RCC 7860 (cell line): Measurements from ENCODE around the gene DPYSL5.
"Not testable (repeated sequence)": the region's sequence is repeated elsewhere in the genome, so short reads cannot be mapped to it uniquely, and the experiment has no call there.

ENCODE experiments used
- DNase-seq: peaks from one replicate; pipeline ENCODE4 v3.0.0-alpha.2; 2015; ENCODE audit warnings: low spot score
- FAIRE-seq: peaks from 2 replicates; lab custom pipeline; 2012; peaks lifted over from hg19 to GRCh38; lab: Jason Lieb, UNC

Gene DPYSL5

DNA sequence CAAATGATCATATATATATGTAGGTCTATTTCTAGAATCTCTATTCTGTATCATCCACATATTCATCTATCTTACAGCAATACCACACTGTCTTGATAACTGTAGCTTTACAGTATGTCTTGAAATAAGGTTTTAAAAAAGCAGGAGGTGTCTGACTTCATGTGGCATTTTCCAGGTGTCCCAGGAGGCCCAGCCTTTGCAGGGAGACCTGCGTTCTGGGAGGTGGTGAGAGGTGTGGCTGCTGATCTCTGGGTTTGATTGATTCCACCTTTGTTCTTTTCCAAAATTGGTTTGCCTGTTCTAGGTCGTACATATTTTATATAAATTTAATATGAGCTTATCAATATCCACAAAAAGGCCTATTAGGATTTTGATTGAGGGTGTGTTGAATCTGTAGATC is 26.6 kb downstream of the DPYSL5 start:
- no peak for FAIRE-seq
- no peak for DNase-seq

DNA sequence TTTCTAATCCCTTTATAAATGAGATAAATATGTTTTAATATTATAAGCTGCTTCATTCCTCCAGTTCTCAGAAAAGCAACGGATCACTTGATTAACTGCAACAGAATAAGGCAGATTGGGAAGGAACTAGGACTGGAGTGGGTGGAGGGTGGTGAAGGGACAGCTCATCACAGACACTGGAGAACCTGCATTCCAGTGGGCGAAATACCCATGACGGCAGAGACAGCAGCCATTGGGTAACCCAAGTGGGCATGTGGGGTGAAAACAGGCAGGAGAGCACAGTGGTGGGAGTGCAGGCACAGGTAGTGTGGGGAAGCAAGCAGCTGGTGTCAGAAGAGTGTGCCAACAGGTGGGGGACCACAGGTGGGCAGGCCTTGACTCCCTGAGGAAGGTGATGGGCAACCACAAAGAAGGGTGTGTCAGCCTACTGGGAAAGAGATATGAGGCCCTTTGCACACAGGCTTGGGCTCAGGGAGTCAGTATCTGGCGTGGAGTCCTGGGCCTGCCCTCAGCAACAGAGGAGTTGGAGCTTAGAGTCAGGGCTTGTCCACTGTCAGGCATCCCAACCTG is 27.2 kb downstream of the DPYSL5 start:
- FAIRE-seq (no peak), DNase-seq (no peak)

DNA sequence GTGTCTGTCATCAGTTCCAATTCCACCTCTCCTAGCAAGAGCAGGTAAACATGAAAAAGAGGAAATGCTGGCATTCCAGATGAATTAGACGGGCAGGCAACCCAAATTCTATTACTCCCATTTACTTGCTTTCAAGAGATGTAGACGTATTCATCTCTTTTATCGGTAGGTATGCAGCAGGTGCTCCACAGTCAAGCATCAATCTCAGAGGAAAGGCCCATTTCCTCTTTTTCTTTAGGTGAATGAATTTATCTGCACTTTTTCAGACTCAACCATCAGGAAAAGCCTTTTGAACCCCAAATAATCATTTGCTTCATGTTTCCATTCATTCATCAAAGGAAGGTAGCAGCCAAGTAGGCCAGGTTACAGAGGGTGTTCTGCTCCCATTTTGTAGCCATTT is 27.9 kb downstream of the DPYSL5 start:
- no peak for DNase-seq
- no peak for FAIRE-seq

DNA sequence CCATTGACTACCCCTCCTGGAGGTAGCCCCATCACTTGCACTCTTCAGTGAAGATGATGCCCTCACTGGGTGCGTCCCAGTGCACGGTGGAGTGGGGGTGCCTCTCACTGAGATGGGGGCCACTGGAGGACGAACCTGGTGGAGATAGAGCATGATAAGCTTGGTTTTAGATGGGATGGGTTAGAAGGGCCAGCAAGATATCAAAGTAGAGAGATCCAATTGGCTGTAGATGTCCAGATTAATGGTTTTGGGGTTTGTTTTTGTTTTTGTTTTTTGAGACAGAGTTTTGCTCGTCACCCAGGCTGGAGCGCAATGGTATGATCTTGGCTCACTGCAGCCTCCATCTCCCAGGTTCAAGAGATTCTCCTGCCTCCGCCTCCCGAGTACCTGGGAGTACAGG is 28.3 kb downstream of the DPYSL5 start:
- no peak for DNase-seq
- no peak for FAIRE-seq

DNA sequence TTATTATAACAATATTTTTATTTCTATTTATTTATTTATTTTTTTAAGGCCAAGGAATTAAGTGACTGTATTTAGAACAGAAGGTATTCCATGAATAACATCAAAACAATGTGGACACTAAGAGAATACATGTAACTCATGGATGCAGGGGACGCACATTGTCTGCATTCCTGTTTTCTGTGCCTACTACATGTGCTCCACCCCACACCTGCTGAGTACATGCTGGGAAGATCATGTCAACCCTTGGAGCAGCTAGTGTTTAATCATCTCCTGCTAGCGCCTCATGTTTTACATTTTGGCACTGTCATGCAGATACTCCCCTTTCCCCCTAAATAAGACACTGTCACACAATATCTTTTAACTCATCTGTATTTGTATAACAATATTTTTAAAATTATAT is 29.3 kb downstream of the DPYSL5 start:
- no peak for FAIRE-seq
- no peak for DNase-seq

GRCh38 chr2:26880161-26880560 is 32.2 kb downstream of the DPYSL5 start:
- DNase-seq, result no peak
- FAIRE-seq, result no peak

- no peak for FAIRE-seq
Observed at GRCh38 chr2:26880910-26881435, 33.0 kb downstream of the DPYSL5 start.

DNA sequence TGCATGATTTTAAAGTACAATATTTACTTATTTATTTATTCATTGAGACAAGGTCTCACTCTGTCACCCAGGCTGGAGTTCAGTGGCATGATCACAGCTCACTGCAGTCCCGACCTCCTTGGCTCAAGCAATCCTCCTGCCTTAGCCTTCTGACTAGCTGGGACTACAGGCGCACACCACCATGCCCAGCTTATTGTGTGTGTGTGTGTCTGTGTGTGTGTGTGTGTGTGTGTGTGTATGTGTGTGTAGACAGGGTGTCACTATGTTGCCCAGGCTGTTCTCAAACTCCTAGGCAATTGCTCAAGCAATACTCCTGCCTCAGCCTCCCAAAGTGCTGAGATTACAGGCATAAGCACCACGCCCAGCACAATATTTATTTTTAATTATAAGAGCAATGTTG is 34.3 kb downstream of the DPYSL5 start:
- not testable (repeated sequence) for FAIRE-seq

More at GRCh38 chr2:26880910-26881435, 33.0 kb downstream of the DPYSL5 start:
- no peak for DNase-seq

DNA sequence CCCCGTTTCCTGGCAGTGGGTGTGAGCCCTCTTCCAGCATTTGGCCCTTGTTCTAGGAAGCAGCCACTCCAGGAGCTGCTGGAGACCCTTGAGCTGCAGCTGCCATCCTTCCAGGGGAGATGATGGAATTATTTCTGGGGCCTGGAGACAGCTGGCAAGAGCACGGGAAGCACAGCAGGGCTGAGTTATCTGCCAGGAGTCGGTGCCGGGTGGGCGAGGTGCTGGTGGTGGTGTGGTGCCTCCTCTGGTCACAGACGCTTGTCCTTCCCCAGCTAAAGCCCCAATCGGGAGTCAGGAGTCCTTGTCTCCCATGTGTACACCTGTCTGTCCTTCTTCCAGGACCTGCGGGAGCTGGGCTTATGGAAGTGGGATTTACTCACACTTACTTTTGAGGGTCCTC is 36.0 kb downstream of the DPYSL5 start:
- FAIRE-seq, result no peak
- DNase-seq, result no peak

More for the DNA sequence above, 34.3 kb downstream of the DPYSL5 start:
- not testable (repeated sequence) for DNase-seq

- FAIRE-seq (no peak), DNase-seq (no peak)
Observed at GRCh38 chr2:26884486-26884885, 36.6 kb downstream of the DPYSL5 start.

- DNase-seq, result no peak
- FAIRE-seq, result no peak
Observed at GRCh38 chr2:26885651-26886329, 37.9 kb downstream of the DPYSL5 start.

DNA sequence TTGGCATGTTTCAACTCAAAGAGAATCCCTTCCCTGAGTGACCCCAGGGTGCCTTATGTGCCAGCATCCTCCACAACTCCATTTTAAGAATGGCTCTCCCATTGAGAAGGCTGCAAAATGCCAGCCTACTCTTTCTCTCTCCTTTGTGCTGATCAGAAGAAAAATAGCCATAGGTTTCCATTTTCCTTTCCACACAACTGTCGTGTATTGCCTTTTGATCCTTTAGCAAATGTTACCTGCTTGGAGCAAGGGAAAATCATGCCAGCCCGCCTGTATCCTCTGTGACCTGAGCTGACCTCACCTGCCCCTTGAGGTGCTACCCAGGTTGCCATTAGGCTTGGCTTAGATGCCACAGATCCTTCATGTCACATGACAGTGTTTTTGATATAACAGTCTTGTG is 38.8 kb downstream of the DPYSL5 start:
- no peak for DNase-seq
- FAIRE-seq, result no peak

GRCh38 chr2:26887151-26887550 is 39.2 kb downstream of the DPYSL5 start:
- FAIRE-seq, result no peak
- DNase-seq, result no peak

GRCh38 chr2:26889796-26890195 is 41.9 kb downstream of the DPYSL5 start:
- no peak for FAIRE-seq
- DNase-seq, result no peak

- no peak for DNase-seq
- no peak for FAIRE-seq
Observed at GRCh38 chr2:26890341-26891000, 42.5 kb downstream of the DPYSL5 start.

DNA sequence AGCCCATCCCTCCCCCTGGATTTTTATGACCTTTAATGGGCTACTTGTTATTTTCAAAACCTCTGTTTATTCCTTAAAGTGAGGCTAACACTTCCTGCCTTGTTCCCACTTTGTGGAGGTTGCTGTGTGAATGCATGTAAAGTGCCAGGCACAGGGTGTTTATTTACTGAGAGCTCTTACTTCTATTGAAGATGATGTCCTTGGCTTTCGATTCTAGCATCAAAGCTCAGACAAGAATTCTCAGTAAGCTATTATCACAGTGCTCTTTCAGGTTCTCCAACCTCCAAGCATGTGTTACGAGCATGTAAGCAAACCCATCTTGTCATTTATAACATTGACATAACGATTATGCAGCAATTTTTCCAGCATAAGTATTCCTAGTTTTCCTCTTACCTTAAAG is 44.2 kb downstream of the DPYSL5 start:
- DNase-seq (no peak), FAIRE-seq (no peak)

DNA sequence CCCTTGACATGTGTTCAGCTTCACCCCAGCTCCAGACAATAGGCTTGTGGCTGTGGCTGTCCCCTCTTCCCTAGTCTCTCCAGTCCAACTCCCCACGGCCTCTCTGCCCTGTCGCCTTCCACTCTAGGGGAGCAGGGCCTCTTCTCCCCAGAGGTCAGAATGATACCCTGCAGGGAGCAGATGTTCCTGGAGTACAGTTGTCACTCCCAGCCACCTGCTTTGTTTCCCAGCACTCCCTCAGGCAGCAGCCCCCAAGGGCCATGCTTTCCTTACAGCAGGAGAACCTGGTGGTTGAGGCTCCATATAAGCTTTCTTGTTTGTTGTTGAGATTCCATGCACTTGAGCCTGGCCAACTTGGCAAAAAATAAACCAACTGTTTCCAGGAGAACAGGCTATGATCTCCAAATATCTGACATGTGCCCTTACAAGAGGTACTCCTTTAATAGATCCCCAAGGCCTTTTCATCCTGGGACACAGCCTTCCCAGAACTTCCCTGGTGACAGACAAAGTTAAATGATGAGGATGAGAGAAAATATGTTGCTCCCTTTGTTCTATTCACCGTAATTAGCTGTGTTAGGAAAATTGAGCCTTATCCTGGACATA is 45.1 kb downstream of the DPYSL5 start:
- FAIRE-seq (no peak), DNase-seq (no peak)

GRCh38 chr2:26894136-26894535 is 46.2 kb downstream of the DPYSL5 start:
- FAIRE-seq (no peak), DNase-seq (no peak)

DNA sequence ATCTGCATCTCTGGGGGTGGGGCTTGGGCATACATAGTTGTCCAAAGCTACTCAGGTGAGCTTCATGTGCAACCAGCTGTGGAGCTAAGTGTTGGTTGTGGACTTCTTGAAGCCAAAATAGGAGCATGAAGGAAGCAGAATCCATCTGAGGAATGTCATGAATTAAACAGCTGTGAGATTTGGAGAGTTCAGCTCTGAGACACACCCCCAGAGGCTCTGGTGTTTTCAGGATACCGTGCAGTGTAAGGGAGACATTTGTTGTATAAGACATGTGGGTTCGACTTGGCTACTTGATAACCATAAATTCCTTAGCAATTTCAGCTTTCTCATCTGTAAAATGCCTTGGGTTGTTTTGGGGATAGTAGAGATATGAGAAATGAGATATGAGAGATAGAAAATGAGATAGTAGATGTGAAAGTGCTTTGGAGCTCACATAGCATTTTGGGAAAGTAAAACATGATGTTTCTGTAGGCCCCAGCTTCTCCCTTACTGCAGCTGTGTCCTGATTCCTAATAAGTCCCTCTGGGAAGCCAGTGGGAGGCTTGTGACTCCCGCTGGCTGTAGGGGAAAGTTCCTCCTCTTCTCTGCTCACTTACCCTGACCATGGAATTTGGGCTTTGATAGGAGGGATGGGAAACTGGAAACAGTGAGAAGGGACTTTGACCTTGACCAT is 50.0 kb downstream of the DPYSL5 start:
- FAIRE-seq, result no peak
- DNase-seq, result no peak

DNA sequence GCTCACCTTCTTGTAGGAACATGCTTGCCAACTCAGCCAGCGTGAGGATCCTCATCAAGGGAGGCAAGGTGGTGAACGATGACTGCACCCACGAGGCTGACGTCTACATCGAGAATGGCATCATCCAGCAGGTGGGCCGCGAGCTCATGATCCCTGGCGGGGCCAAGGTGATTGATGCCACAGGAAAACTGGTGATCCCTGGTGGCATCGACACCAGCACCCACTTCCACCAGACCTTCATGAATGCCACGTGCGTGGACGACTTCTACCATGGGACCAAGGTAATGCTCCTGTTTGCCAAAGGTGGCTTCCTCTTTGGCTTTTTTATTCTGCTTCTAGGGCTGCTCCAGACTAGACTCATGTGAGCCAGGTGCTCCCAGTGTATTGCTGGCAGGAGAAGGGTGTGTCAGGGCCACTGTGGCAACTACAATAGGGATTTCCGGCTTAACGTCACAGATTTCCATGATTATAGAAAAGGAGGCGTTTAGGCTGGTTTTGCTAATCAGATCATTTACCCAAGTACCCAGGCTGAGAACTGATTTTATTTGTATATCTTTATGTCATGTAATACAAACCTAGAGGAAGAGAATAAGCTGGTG is 50.6 kb downstream of the DPYSL5 start:
- DNase-seq (no peak), FAIRE-seq (no peak)
